ENCODE results near the gene IRF1. TPM values are rescaled to one million over a fixed set of nuclear protein-coding genes. Genes with fewer than 3 reads are reported as not detected.

Gene IRF1
- total and polyA plus RNA-seq, 2 of the 8 experiments (the other 6 are each of a cell fraction or from before 2014, with no cell fraction given): 4.0 to 8.5 TPM

GRCh38 chr5:132437604-132438266, 52.8 kb downstream of the IRF1 start (continued):
- TF ChIP-seq RNF2 (IDR thresholded peaks at IDR 0.05; ENCODE audit: borderline replicate concordance, low read depth, low read length, missing control alignments, poor library complexity, severe bottlenecking) (no peak), E2F6 (IDR thresholded peaks at IDR 0.05) (no peak)

Data from H1 (cell line).